Measurements from ENCODE around the gene FCF1.

FCF1 gene

DNA sequence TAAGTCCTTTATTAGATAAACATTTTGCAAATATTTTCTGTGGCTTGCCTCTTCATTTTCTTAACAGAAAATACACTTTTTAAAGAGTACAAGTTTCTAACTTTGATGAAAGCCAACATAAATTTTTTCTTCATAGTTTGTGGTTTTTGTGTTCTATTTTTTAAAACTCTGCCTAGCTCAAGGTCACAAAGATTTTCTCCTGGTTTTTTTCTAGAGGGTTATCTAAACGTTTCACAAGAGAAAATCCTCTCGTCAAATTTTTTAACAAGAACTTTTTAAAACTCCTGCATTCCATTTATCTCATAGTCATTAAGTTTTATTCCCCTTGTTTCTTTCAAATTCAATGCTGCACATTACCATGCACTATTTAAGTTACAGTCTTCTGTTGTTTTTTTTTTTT, 8.3 kb upstream of the FCF1 start:
- H3K4me2 ChIP-seq (ENCODE audit: insufficient read depth, low read length, poor library complexity, severe bottlenecking) = no peak overlapping the region
- peaks cover 2 to 14% of the 10 kb centered on the region in 2 donors for H3K9me3 ChIP-seq (replicated peaks in 1 of 2; ENCODE audit: control insufficient read depth in 2 of 2, insufficient read depth in 1 of 2, low read depth in 1 of 2, low read length in 2 of 2)
- H3K36me3 ChIP-seq (replicated peaks in 1 of 2; ENCODE audit: control insufficient read depth in 2 of 2, insufficient read depth in 2 of 2, low read length in 2 of 2) = no peaks in the 10 kb centered on the region
- no peaks in the 10 kb centered on the region for H3K27me3 ChIP-seq (ENCODE audit: control insufficient read depth in 3 of 3, insufficient read depth in 3 of 3, low read depth in 1 of 3, low read length in 3 of 3)
- DNase-seq (ENCODE audit: low spot score) = no peak
- H2BK5ac ChIP-seq (ENCODE audit: low read length) = no peak overlapping the region
- H3K23ac ChIP-seq (ENCODE audit: low read depth, low read length, poor library complexity) = no peak overlapping the region
- H4K8ac ChIP-seq (ENCODE audit: low read depth, low read length) = no peak overlapping the region
- H2BK12ac ChIP-seq (ENCODE audit: low read length) = no peak overlapping the region
- no CpG with 5 or more reads among the region's 2 CpGs for WGBS, 2 donors (ENCODE audit: extremely low coverage in 2 of 2, insufficient read length in 2 of 2, insufficient replicate concordance in 1 of 2)
- no peak overlapping the region for H3K4me3 ChIP-seq (ENCODE audit: low read length in 2 of 2)
- no peak overlapping the region for H4K91ac ChIP-seq (ENCODE audit: low read depth, low read length, poor library complexity)
- H2BK15ac ChIP-seq (ENCODE audit: low read length) = no peak overlapping the region
- H3K14ac ChIP-seq (ENCODE audit: low read length) = no peak overlapping the region
- no peak overlapping the region for H2BK120ac ChIP-seq (ENCODE audit: low read depth, low read length)
- H3K4me1 ChIP-seq (ENCODE audit: control insufficient read depth in 2 of 2, insufficient read depth in 1 of 2, low read depth in 1 of 2, low read length in 2 of 2) = no peaks in the 10 kb centered on the region
- H3K27ac ChIP-seq (replicated peaks; ENCODE audit: low read length) = no peak overlapping the region
- no peak overlapping the region for H2AK5ac ChIP-seq (ENCODE audit: low read depth, low read length)
- H3K4ac ChIP-seq (ENCODE audit: low read length) = no peak overlapping the region
- H3K18ac ChIP-seq (ENCODE audit: low read length) = no peak overlapping the region
- no peak overlapping the region for H2AFZ ChIP-seq (ENCODE audit: low read length)
- H3K9ac ChIP-seq (ENCODE audit: low read depth, low read length, poor library complexity) = no peak overlapping the region
- peaks cover 2% of the 10 kb centered on the region for H3K79me1 ChIP-seq (ENCODE audit: low read depth, low read length)

DNA sequence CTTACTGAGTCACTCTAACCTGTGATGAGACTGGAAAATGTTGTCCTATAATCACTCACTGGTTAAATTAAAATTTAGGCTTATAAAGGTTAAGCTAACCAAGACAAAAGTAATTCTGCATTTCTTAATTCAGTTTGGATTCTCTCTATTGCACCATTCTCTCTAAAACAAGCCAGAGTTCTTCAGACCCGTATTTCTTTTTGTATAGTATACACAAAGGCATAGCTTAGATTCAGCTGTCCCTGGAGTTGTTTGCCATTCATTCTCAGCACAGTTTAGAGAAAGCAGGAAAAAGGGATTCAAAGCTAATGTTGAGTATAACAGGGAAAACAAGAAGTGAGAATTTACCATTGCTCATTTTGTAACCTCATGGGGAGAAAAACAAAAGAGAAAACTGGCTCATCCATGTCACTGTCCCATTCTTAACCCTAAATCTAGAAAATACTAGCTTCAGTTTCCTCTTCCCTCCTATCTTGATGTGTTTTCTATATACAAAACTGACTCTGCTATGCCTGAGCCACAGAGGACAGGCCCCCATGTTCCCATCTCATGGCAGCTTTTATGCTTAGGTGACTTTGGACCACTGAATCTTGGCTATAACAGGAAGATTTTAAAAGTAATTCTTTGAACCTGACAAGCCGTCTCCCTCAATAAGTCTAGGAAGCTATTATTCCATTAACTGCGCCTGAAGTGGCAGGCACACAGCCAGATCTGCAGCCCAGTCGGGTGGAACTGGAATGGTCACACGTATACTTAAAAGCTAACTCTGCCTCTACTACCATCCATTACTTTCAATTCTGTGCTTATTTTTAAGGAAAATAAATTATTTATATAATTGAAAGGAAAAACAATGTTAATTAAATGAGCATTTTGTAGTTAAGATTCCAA, 7.1 kb upstream of the FCF1 start:
- Histone ChIP-seq H4K91ac (ENCODE audit: low read depth, low read length, poor library complexity) (no peak overlapping the region), H2AFZ (ENCODE audit: low read length) (no peak overlapping the region), H3K9ac (ENCODE audit: low read depth, low read length, poor library complexity) (no peak overlapping the region), H3K23ac (ENCODE audit: low read depth, low read length, poor library complexity) (no peak overlapping the region), H2BK5ac (ENCODE audit: low read length) (no peak overlapping the region), H3K4me1 (ENCODE audit: control insufficient read depth in 2 of 2, insufficient read depth in 1 of 2, low read depth in 1 of 2, low read length in 2 of 2) (no peaks in the 10 kb centered on the region), H2BK12ac (ENCODE audit: low read length) (no peak overlapping the region), H3K4me3 (ENCODE audit: low read length in 2 of 2) (no peak overlapping the region), H3K4ac (ENCODE audit: low read length) (no peak overlapping the region), H3K4me2 (ENCODE audit: insufficient read depth, low read length, poor library complexity, severe bottlenecking) (no peak overlapping the region), H4K8ac (ENCODE audit: low read depth, low read length) (no peak overlapping the region), H3K18ac (ENCODE audit: low read length) (no peak overlapping the region), H3K14ac (ENCODE audit: low read length) (no peak overlapping the region), H3K9me3 (replicated peaks in 1 of 2; ENCODE audit: control insufficient read depth in 2 of 2, insufficient read depth in 1 of 2, low read depth in 1 of 2, low read length in 2 of 2) (peaks cover 2 to 14% of the 10 kb centered on the region in 2 donors), H2BK120ac (ENCODE audit: low read depth, low read length) (no peak overlapping the region), H2AK5ac (ENCODE audit: low read depth, low read length) (no peak overlapping the region), H3K36me3 (replicated peaks in 1 of 2; ENCODE audit: control insufficient read depth in 2 of 2, insufficient read depth in 2 of 2, low read length in 2 of 2) (no peaks in the 10 kb centered on the region), H2BK15ac (ENCODE audit: low read length) (no peak overlapping the region), H3K27me3 (ENCODE audit: control insufficient read depth in 3 of 3, insufficient read depth in 3 of 3, low read depth in 1 of 3, low read length in 3 of 3) (no peaks in the 10 kb centered on the region), H3K79me1 (ENCODE audit: low read depth, low read length) (peaks cover 2% of the 10 kb centered on the region), H3K27ac (replicated peaks; ENCODE audit: low read length) (no peak overlapping the region)
- no CpG with 5 or more reads among the region's 5 CpGs for WGBS, 2 donors (ENCODE audit: extremely low coverage in 2 of 2, insufficient read length in 2 of 2, insufficient replicate concordance in 1 of 2)
- DNase-seq (ENCODE audit: low spot score) = no peak

DNA sequence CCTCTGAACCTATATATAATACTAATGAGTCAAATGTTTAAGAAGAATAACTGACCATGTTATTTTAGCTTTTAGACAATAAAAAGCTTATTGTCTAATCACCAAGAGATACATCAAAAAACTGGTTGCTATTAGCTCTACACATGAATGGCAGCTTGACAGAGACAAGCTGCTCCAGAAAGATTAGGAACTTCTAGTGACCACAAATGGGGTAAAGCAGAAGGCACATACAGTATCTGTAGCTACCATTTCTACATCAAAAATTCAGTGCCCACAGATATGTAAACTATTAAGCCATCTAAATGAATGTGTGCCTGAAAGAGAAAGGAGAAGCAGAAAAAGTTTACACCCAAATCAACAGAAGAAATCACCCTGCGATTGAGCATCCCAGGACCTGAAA, 2.5 kb upstream of the FCF1 start:
- Histone ChIP-seq H2BK5ac (ENCODE audit: low read length) (no peak overlapping the region), H3K79me1 (ENCODE audit: low read depth, low read length) (peaks cover 4% of the 10 kb centered on the region), H3K36me3 (replicated peaks in 1 of 2; ENCODE audit: control insufficient read depth in 2 of 2, insufficient read depth in 2 of 2, low read length in 2 of 2) (peaks cover 0 to 10% of the 10 kb centered on the region in 2 donors), H3K23ac (ENCODE audit: low read depth, low read length, poor library complexity) (no peak overlapping the region), H4K91ac (ENCODE audit: low read depth, low read length, poor library complexity) (no peak overlapping the region), H3K14ac (ENCODE audit: low read length) (no peak overlapping the region), H3K9me3 (replicated peaks in 1 of 2; ENCODE audit: control insufficient read depth in 2 of 2, insufficient read depth in 1 of 2, low read depth in 1 of 2, low read length in 2 of 2) (no peaks in the 10 kb centered on the region), H3K4me1 (ENCODE audit: control insufficient read depth in 2 of 2, insufficient read depth in 1 of 2, low read depth in 1 of 2, low read length in 2 of 2) (peaks cover 2% of the 10 kb centered on the region in 2 donors), H2AK5ac (ENCODE audit: low read depth, low read length) (no peak overlapping the region), H3K4ac (ENCODE audit: low read length) (no peak overlapping the region), H3K18ac (ENCODE audit: low read length) (no peak overlapping the region), H4K8ac (ENCODE audit: low read depth, low read length) (no peak overlapping the region), H2BK12ac (ENCODE audit: low read length) (no peak overlapping the region), H2AFZ (ENCODE audit: low read length) (no peak overlapping the region), H3K9ac (ENCODE audit: low read depth, low read length, poor library complexity) (no peak overlapping the region), H3K4me3 (ENCODE audit: low read length in 2 of 2) (no peak overlapping the region), H3K27me3 (ENCODE audit: control insufficient read depth in 3 of 3, insufficient read depth in 3 of 3, low read depth in 1 of 3, low read length in 3 of 3) (no peaks in the 10 kb centered on the region), H2BK120ac (ENCODE audit: low read depth, low read length) (no peak overlapping the region), H2BK15ac (ENCODE audit: low read length) (no peak overlapping the region), H3K4me2 (ENCODE audit: insufficient read depth, low read length, poor library complexity, severe bottlenecking) (no peak overlapping the region), H3K27ac (replicated peaks; ENCODE audit: low read length) (no peak overlapping the region)
- no peak for DNase-seq (ENCODE audit: low spot score)
- WGBS, 2 donors (ENCODE audit: extremely low coverage in 2 of 2, insufficient read length in 2 of 2, insufficient replicate concordance in 1 of 2) = no CpG with 5 or more reads among the region's 1 CpG

DNA sequence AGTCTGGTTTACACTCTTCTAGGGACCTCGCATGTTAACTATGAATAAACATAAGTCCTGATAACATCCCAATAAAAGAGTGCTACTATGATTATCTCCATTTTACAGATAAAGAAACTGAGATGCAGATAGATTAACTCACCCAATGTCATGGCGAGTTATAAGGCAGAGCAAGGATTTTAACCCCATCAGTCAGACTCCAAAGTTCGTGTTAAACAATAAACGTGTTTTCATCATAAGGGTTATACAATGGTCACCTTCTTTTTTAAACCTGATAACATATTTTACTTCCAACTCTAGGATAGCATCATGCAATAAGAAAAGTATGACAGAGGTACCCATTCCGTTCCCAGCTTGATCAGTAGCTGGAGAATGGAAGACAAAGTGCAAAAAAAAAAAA, 1.3 kb upstream of the FCF1 start:
- no peak overlapping the region for H3K9ac ChIP-seq (ENCODE audit: low read depth, low read length, poor library complexity)
- H3K23ac ChIP-seq (ENCODE audit: low read depth, low read length, poor library complexity) = no peak overlapping the region
- no peak overlapping the region for H2AK5ac ChIP-seq (ENCODE audit: low read depth, low read length)
- H4K91ac ChIP-seq (ENCODE audit: low read depth, low read length, poor library complexity) = no peak overlapping the region
- no peak overlapping the region for H2BK15ac ChIP-seq (ENCODE audit: low read length)
- H3K27ac ChIP-seq (replicated peaks; ENCODE audit: low read length) = no peak overlapping the region
- H4K8ac ChIP-seq (ENCODE audit: low read depth, low read length) = no peak overlapping the region
- peaks cover 4% of the 10 kb centered on the region for H3K79me1 ChIP-seq (ENCODE audit: low read depth, low read length)
- peaks cover 2% of the 10 kb centered on the region in 2 donors for H3K4me1 ChIP-seq (ENCODE audit: control insufficient read depth in 2 of 2, insufficient read depth in 1 of 2, low read depth in 1 of 2, low read length in 2 of 2)
- no peak overlapping the region for H2BK120ac ChIP-seq (ENCODE audit: low read depth, low read length)
- H3K18ac ChIP-seq (ENCODE audit: low read length) = no peak overlapping the region
- H2BK5ac ChIP-seq (ENCODE audit: low read length) = no peak overlapping the region
- WGBS, 2 donors (ENCODE audit: extremely low coverage in 2 of 2, insufficient read length in 2 of 2, insufficient replicate concordance in 1 of 2) = no CpG with 5 or more reads among the region's 5 CpGs
- no peak overlapping the region for H3K4ac ChIP-seq (ENCODE audit: low read length)
- no peaks in the 10 kb centered on the region for H3K27me3 ChIP-seq (ENCODE audit: control insufficient read depth in 3 of 3, insufficient read depth in 3 of 3, low read depth in 1 of 3, low read length in 3 of 3)
- H2AFZ ChIP-seq (ENCODE audit: low read length) = no peak overlapping the region
- no peak for DNase-seq (ENCODE audit: low spot score)
- no peaks in the 10 kb centered on the region for H3K9me3 ChIP-seq (replicated peaks in 1 of 2; ENCODE audit: control insufficient read depth in 2 of 2, insufficient read depth in 1 of 2, low read depth in 1 of 2, low read length in 2 of 2)
- H3K4me2 ChIP-seq (ENCODE audit: insufficient read depth, low read length, poor library complexity, severe bottlenecking) = no peak overlapping the region
- H2BK12ac ChIP-seq (ENCODE audit: low read length) = no peak overlapping the region
- H3K36me3 ChIP-seq (replicated peaks in 1 of 2; ENCODE audit: control insufficient read depth in 2 of 2, insufficient read depth in 2 of 2, low read length in 2 of 2) = peaks cover 0 to 22% of the 10 kb centered on the region in 2 donors
- peak overlapping the region in 1 of 2 donors; percentile 96 for H3K4me3 ChIP-seq (ENCODE audit: low read length in 2 of 2)
- H3K14ac ChIP-seq (ENCODE audit: low read length) = no peak overlapping the region
